K562 (cell line): ENCODE results near the gene CEMIP. TPM values are rescaled to one million over a fixed set of nuclear protein-coding genes. Genes with fewer than 3 reads are reported as not detected.

Source experiments
- ATAC-seq: fragments of 200-7000 bp; cut with Tn5 transposase; 3 replicates; pipeline ENCODE4 v1.9.1; 2020; ENCODE audit warnings: moderate library complexity
- BruUV-seq: library from RNA; stranded (reverse); fragments of 400-500 nt; replicated peaks from 2 replicates; lab custom pipeline; 2021; lab: Mats Ljungman, UMichigan
- CTCF ChIA-PET: fragments of 300-600 bp; formaldehyde crosslinking; extraction: SDS; loops from one replicate; lab custom pipeline; 2021; ENCODE audit warnings: low intra/inter-chr PET ratio; lab: Yijun Ruan, JAX
- POLR2A ChIA-PET: fragments of 300-600, 350-650 bp; sonication (Branson Sonifier 250); formaldehyde crosslinking; extraction: SDS; loops from one replicate; lab custom pipeline; 2021; ENCODE audit warnings: antibody characterized with exemption, inconsistent platforms; lab: Yijun Ruan, JAX
- DNase-seq, 4 experiments: peaks; one replicate each; pipeline versions ENCODE4 v3.0.0 to v3.0.0-alpha.2; 2011 to 2018; ENCODE audit warnings: low spot score in 3 of 4, mixed read lengths in 3 of 4; ENCODE audit errors: extremely low read depth in 1 of 4
- FAIRE-seq: peaks from 2 replicates; lab custom pipeline; 2011; peaks lifted over from hg19 to GRCh38; lab: Jason Lieb, UNC
- H2AFZ ChIP-seq: 2 replicates; pipeline ENCODE4 v1.6.0; 2011; ENCODE audit warnings: low read depth, low read length, control low read depth, inconsistent platforms
- H3K27ac ChIP-seq: fragments of 200-600 bp; 3 replicates; pipeline ENCODE4 v1.8.0; 2011; ENCODE audit warnings: low read depth, mild to moderate bottlenecking, control low read depth, inconsistent platforms, low read length, moderate library complexity, mixed read lengths; ENCODE audit errors: extremely low read depth
- H3K27me3 ChIP-seq, 2 experiments: fragments of 300-600 bp in 1 of 2; 2 replicates in 1 of 2; 3 replicates in 1 of 2; pipeline versions ENCODE4 v1.6.0 to v1.8.0; 2011; ENCODE audit warnings: inconsistent platforms in 2 of 2, low read length in 2 of 2, mild to moderate bottlenecking in 1 of 2, mixed read lengths in 1 of 2, moderate library complexity in 1 of 2; ENCODE audit not compliant: control insufficient read depth in 2 of 2, insufficient read depth in 2 of 2
- H3K36me3 ChIP-seq: fragments of 300-600 bp; 3 replicates; pipeline ENCODE4 v1.8.0; 2011; ENCODE audit warnings: mild to moderate bottlenecking, low read length, inconsistent platforms; ENCODE audit not compliant: control insufficient read depth, insufficient read depth
- H3K4me1 ChIP-seq, 2 experiments: fragments of 200-600 bp in 1 of 2; replicated peaks in 1 of 2; 2 replicates in 1 of 2; 3 replicates in 1 of 2; pipeline versions ENCODE4 v1.5.1 to v1.8.0; 2011; ENCODE audit warnings: inconsistent platforms in 2 of 2, low read length in 2 of 2, mild to moderate bottlenecking in 1 of 2, mixed read lengths in 1 of 2, moderate library complexity in 1 of 2; ENCODE audit not compliant: control insufficient read depth in 2 of 2, insufficient read depth in 2 of 2
- H3K4me2 ChIP-seq: 2 replicates; pipeline ENCODE4 v1.6.1; 2011; ENCODE audit warnings: low read length, control low read depth, inconsistent platforms, mixed read lengths; ENCODE audit not compliant: insufficient read depth
- H3K4me3 ChIP-seq: fragments of 200-600 bp; sonication (generic), shearing (Covaris generic); 2 replicates; pipeline ENCODE4 v1.5.1; 2016; ENCODE audit warnings: control low read depth, inconsistent platforms
- H3K79me2 ChIP-seq: fragments of 200-600 bp; 3 replicates; pipeline ENCODE4 v1.8.0; 2011; ENCODE audit warnings: low read length, inconsistent platforms; ENCODE audit not compliant: control insufficient read depth, insufficient read depth
- H3K9ac ChIP-seq, 2 experiments: 2 replicates each; pipeline versions ENCODE4 v1.6.0 to v1.6.1; 2011; ENCODE audit warnings: low read depth in 2 of 2, low read length in 2 of 2, control low read depth in 1 of 2, inconsistent platforms in 1 of 2, mild to moderate bottlenecking in 1 of 2, mixed read lengths in 1 of 2; ENCODE audit not compliant: insufficient read depth in 1 of 2
- H3K9me1 ChIP-seq: one replicate; pipeline ENCODE4 v1.6.0; 2011; ENCODE audit warnings: inconsistent platforms, mild to moderate bottlenecking, low read length, moderate library complexity; ENCODE audit not compliant: control insufficient read depth, insufficient read depth
- H3K9me3 ChIP-seq: replicated peaks from 2 replicates; pipeline ENCODE4 v1.5.1; 2011; ENCODE audit warnings: low read depth, low read length, inconsistent platforms; ENCODE audit not compliant: control insufficient read depth, insufficient read depth
- H4K20me1 ChIP-seq: replicated peaks from 2 replicates; pipeline ENCODE4 v1.6.1; 2011; ENCODE audit warnings: low read length, inconsistent platforms, mixed read lengths; ENCODE audit not compliant: control insufficient read depth, insufficient read depth
- BDP1 ChIP-seq: IDR thresholded peaks from 3 replicates; pipeline ENCODE4 v1.6.1; 2011; ENCODE audit not compliant: insufficient read length, insufficient read depth
- PHF21A ChIP-seq: fragments of 450-650 bp; IDR thresholded peaks from 2 replicates; pipeline ENCODE4 v1.6.1; 2017; ENCODE audit warnings: low read depth, borderline replicate concordance
- ZNF41 ChIP-seq: fragments of 250-450 bp; sonication (Bioruptor Pico); conservative IDR thresholded peaks from 2 replicates; pipeline ENCODE4 v1.4.0; 2020; ENCODE audit warnings: mild to moderate bottlenecking
- WGBS: fragments of 100-300 bp; shearing (Covaris generic); methylation state at CpG from one replicate; pipeline ENCODE4 v1.1.6; 2016; ENCODE audit warnings: low coverage, mixed read lengths; ENCODE audit not compliant: insufficient coverage; ENCODE audit errors: missing lambda C conversion rate; 5-methylcytosine and 5-hydroxymethylcytosine counted together
- in situ Hi-C: fragments of 300-500 bp; cut with MboI; formaldehyde crosslinking; loops from 4 replicates; pipeline ENCODE4 v1.15.0; 2018; ENCODE audit warnings: inconsistent platforms, mixed read lengths
- intact Hi-C: fragments of 100-400 bp; cut with micrococcal nuclease; formaldehyde crosslinking; loops from 2 replicates; pipeline ENCODE4 v1.14.2; 2022
- polyA plus RNA-seq, 8 experiments: library from polyadenylated mRNA; depleted of rRNA in 4 of 8; stranded (reverse) in 5 of 8; unstranded in 3 of 8; fragments of >200 nt; fragmentation: Nextera tagmentation in 2 of 8; fragmentation: Illumina TruSeq in 1 of 8; extraction: Ambion mirVana in 2 of 8; extraction: Trizol in 1 of 8; gene quantifications; 2 replicates each; pipeline versions ENCODE4 v1.2.1 to v1.2.3, GENCODE V29; 2011 to 2014; ENCODE audit warnings: inconsistent platforms in 1 of 8, missing spikeins in 1 of 8
- total RNA-seq, 7 experiments: library from RNA; depleted of rRNA in 6 of 7; stranded (reverse); fragments of >200 nt in 6 of 7; fragmentation: Illumina TruSeq in 2 of 7; extraction: Trizol in 2 of 7; gene quantifications; 2 replicates each; pipeline versions ENCODE4 v1.2.1 to v1.2.3, GENCODE V29; 2011 to 2021; ENCODE audit warnings: low replicate concordance in 1 of 7
- TF ChIP-seq, protein P1 (sequence below): fragments of 450-650 bp; formaldehyde crosslinking; IDR thresholded peaks from 2 replicates; pipeline ENCODE4 v1.4.0; 2022; ENCODE audit warnings: missing genetic modification characterization
- TF ChIP-seq, protein P2 (sequence below): sonication (generic); formaldehyde crosslinking; IDR thresholded peaks from 2 replicates; pipeline ENCODE4 v1.8.0; 2022; ENCODE audit warnings: missing genetic modification reagents, mild to moderate bottlenecking, borderline replicate concordance

CEMIP gene
- total and polyA plus RNA-seq, 9 of the 15 experiments (the other 6 are each of a cell fraction or from before 2014, with no cell fraction given), result 0.33 TPM; not detected in 8

DNA sequence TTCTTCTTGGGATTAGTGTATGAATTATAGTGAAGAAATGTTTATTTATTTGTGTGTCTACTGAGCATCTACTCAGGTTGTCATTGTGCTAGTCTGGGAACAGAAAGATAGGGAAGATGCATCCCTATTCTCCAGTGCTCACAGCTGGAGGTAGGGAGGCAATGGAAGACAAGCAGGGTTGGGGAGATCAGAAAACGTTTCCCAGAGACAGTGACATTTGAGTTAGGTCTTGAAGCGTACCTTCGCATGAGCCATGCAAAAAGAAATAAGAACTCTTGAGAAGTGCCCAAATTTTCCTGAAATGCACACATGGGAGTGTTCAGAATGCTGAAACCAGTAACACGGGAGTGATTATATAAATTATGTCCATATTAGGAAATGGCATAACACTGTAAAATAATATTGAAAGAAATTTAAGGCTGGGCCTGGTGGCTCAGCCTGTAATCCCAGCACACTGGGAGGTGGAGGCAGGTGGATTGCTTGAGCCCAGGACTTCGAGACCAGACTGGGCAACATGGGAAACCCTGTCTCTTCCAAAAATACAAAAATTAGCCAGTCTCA is 5.3 kb upstream of the CEMIP start:
- Histone ChIP-seq H3K4me3 (no peak overlapping the region), H4K20me1 (peaks cover 9% of the 10 kb centered on the region; the same call in 1 of the 2 replicates), H3K27me3 (peaks cover 9 to 16% of the 10 kb centered on the region in 2 experiments; a peak in 4 of 5 replicates), H3K36me3 (no peaks in the 10 kb centered on the region), H3K27ac (no peak overlapping the region), H2AFZ (no peak overlapping the region), H3K9ac (no peak overlapping the region), H3K9me3 (no peaks in the 10 kb centered on the region), H3K4me1 (peaks cover 0 to 3% of the 10 kb centered on the region in 2 experiments; a peak in 2 of 5 replicates), H3K4me2 (no peak overlapping the region), H3K9me1 (no peaks in the 10 kb centered on the region), H3K79me2 (no peaks in the 10 kb centered on the region)
- CTCF ChIA-PET, result no interaction called here
- DNase-seq, result no peak
- WGBS, result 1% methylated on average over 5 of the region's 5 CpGs
- POLR2A ChIA-PET, result no interaction called here
- TF ChIP-seq, protein P1, sequence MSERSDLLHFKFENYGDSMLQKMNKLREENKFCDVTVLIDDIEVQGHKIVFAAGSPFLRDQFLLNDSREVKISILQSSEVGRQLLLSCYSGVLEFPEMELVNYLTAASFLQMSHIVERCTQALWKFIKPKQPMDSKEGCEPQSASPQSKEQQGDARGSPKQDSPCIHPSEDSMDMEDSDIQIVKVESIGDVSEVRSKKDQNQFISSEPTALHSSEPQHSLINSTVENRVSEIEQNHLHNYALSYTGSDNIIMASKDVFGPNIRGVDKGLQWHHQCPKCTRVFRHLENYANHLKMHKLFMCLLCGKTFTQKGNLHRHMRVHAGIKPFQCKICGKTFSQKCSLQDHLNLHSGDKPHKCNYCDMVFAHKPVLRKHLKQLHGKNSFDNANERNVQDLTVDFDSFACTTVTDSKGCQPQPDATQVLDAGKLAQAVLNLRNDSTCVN (CRISPR knock-in tag), result no peak
- TF ChIP-seq, protein P2, sequence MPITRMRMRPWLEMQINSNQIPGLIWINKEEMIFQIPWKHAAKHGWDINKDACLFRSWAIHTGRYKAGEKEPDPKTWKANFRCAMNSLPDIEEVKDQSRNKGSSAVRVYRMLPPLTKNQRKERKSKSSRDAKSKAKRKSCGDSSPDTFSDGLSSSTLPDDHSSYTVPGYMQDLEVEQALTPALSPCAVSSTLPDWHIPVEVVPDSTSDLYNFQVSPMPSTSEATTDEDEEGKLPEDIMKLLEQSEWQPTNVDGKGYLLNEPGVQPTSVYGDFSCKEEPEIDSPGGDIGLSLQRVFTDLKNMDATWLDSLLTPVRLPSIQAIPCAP (CRISPR knock-in tag), result no peak
- no peak for TF ChIP-seq PHF21A
- no peak for TF ChIP-seq BDP1
- TF ChIP-seq ZNF41 (CRISPR knock-in tag), result no peak
- FAIRE-seq, result no peak
- BruUV-seq, result no TSS peak
- in situ Hi-C loops (no loop called here), intact Hi-C loops (no loop called here)
- no peak for ATAC-seq
